NCI-H82 (cell line): ENCODE results near the gene SLC8B1.

ENCODE experiments used
- DNase-seq: peaks from one replicate; lab custom pipeline; 2025; lab: John Stamatoyannopoulos, UW

SLC8B1 gene

DNA sequence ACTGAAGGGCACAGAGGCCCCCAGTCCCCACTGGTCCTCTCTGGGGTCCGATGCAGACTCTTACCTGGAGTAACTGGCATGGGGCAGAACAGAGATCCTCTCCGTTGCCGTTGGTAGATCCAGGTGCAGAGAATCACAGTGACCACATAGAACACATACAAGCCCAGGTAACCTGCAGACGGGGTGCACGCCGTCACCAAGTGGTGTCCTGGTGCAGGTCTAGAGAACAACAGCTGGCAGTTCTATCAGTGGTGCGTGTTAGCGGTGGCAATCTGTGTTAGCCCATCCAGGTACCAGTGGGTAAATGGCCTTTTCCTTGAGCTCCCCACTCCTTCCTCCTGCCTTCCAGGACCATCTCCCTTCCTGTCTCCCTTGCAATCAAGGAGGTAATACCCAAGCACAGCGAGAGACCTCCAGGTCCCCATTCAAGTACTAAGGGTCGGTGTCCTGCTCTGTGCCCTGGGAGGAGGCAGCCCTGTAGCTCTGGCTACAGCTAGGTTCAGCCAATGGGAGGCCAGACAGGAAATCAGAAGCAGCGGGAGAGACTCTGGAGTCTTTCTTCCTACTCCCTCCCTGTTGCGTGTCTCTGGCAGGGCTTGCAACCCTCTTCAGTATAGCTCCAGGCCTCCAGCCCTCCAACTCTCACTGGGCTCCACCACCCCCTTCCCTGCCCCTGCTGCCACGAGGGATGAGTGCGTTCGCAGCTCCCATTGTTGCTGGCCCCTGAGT lies 15.8 kb downstream of the SLC8B1 start:
- no peak for DNase-seq

DNA sequence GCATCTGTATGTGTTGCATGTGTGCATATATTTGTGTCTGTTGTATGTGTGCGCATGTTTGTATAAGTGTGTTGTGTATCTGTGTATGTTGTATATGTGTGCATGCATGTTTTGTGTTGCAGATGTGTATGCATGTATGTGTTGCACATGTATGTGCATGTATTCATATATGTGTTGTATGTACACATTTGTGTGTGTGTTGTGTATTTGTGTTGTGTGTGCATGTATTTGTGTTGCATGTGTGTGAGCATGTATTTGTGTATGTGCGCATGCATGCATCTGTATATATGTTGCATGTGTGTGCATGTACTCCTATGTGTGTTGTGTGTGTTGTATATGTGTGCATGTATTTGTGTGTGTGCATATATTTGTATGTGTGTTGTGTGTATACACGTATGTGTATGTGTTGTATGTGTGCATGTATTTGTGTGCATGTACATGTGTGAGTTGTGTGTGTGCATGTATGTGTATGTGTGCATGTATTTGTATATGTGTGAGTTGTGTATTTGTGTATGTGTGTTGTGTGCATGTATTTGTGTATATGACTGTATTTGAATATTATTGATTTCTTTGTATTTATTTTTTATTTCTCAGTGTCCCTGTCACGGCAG lies 16.8 kb downstream of the SLC8B1 start:
- DNase-seq = no peak

DNA sequence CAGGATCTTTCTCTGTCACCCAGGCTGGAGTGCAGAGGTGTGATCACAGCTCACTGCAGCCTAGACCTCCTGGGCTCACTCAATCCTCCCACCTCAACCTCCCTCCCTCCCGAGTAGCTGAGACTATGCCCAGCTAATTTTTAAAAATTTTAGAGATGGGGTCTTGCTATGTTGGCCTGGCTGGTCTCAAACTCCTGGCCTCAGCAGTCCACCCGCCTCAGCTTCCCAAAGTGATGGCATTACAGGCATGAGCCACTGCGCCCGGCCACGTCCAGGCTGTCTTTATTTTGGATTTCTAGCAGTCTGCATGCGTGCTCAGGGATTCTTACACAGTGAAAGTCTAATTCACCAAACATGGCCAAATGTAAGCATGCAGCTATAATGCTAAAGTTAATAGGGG lies 17.8 kb downstream of the SLC8B1 start:
- DNase-seq = no peak

DNA sequence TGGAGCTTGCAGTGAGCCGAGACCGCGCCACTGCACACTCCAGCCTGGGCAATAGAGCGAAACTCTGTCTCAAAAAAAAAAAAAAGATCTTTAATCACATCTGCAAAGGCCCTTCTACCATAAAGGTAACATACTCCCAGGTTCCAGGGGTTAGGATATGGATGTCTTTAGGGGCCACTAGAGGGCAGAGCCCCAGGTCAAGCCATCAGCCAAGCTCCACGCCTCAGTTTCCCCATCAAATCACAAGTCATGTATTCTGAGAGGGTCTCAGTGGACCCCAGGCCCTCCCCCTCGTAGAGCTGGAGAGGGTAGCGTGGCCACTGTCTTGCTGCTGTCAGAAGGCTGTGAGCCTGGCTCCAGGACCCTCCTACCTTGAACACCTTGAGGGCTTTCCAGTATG lies 18.8 kb downstream of the SLC8B1 start:
- no peak for DNase-seq

DNA sequence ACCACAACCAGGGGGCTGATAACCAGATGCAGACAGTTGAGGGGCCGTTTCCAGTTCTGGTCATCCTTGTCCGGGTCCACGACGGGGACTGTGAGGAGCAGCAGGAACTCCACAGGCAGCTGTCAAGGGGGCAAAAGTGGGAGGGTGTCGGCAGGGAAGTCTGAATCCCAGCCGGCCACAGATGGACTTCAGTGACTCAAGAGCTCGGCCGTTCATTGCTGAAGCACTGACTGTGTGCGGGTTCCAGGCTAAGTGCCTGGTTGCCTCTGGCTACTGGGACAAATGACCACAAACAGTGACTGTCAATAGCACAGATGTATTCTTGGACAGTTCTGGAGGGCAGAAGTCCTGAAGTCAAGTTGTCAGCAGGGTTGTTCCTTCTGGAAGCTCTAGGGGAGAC lies 19.6 kb downstream of the SLC8B1 start:
- no peak for DNase-seq

DNA sequence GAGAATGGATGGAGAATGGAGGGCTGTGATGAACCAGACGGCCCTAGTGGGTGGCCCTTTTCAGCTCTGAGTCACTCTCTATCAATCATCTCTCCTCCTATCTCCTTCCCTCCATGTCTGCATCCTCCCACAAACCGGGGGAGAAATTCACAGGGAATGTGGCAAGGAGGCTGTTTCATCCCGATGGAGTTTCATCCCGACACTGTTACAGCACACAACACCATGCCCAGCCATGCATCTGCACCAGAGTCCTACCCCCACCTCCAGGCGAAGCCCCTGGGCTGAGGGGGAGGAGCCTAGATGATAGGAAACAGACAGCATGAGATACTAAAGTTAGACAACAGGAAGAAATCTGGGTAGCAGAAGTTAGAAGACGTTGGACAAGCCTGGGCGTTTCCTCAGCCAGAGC lies 20.8 kb downstream of the SLC8B1 start:
- DNase-seq = no peak

DNA sequence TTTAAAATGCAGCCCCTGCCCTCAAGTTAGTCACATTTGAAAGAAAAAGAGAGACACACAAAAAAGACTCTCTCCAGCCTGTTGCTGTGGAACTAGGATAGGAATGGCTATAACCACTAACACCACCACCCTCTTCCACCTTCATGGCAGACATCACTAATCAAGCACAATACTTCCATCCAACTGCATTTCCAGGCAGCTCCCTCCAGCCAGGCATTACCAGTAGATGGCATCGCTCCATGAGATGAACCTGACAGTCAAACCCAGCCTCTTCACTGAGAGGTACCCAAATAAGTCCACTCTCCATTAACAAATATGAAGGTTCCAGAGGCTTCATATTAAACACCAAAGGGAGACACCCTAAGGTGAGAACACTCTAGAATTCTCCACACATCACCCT lies 24.4 kb downstream of the SLC8B1 start:
- DNase-seq = peak; percentile 50

DNA sequence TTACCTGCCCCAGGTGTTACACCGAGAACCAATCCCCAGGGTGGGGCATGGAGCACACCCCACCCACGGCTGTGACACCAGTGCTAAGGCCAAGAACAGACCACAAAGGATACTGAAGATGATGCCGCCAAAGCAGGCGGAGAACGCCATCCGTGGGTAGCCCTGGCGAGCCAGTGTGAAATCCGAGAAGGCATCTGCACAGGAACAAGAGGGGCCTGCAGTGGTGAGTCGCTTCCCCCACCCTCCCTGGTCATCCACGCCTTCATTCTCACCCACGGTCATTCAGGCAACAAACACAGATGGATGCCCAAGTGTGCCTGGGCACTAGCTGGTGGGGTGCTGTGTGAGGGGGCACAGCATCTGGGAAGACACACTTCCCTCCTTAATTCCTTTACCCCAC lies 28.5 kb downstream of the SLC8B1 start:
- no peak for DNase-seq

DNA sequence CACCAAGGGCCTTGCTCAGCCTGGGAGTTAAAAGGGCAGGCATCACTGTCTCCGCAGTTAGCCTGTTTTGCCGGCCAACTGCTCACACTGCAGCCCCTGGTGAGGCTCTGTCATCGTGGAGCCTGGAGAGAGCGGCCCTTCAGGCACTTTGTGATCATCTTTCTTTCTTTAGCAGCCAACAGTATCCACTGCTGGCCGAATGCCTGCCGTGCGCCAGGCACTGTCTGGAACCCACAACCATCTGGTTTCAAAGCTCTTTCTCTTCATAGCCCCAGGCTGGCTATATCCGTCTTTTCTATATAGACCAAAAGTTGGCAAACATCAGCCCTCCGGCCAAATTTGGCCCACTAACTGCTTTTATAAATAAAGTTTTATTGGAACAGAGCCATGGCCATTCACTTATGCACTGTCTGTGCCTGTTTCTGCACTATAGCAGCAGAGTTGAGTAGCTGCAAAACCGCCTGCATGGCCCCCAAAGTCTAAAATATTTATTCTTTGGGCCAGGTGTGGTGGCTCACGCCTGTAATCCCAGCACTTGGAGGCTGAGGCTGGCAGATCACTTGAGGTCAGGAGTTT lies 29.5 kb downstream of the SLC8B1 start:
- no peak for DNase-seq

DNA sequence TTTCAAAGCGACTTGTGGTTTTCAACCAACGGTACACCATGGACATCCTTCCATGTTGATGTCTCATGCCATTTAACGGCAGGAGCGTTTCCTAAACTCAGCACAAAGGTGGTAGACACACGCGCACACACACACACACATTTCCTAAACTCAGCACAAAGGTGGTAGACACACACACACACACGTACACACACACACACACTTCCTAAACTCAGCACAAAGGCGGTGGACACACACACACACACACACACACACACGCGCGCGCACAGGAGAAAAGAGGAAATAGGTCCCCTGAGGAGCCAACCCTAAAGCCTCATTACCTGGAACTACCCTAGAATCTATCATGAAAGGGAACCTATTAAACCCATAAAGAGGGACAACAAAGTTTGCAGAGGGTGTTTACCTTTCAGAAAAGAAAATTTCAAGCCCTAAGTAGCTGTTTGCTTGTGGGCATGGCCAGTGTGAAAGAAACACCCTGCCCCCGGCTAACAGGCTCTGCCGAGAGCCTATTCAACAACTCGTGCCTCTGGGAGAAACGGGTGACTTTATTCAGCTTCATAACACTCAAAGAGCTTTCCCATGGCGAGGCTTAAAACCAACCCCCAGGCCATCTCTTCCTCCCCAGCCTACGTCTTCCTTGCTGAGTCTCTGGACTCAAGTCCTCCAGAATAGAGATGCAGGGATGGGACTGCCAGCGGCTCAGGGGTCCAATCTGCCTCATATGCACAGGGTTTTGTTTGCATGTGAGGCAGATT lies 31.8 kb downstream of the SLC8B1 start:
- DNase-seq = no peak

DNA sequence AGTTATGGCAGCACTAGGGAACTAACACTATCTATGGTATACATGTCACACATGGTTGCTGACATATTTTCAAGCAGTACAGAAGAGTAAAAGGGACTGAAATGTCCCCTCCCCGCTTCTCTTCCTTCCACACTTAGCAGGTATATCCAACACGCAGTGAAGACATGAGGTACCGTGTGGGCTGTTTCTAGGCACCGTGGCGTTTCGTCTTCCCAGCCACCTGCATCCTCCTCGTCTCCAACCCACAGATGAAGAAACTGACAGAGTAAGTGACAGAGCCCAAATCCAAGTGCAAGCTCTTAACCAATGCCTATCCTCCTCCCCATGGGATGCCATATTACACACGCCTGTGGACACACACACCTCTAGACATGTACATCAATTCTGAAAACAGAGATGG lies 32.4 kb downstream of the SLC8B1 start:
- no peak for DNase-seq

DNA sequence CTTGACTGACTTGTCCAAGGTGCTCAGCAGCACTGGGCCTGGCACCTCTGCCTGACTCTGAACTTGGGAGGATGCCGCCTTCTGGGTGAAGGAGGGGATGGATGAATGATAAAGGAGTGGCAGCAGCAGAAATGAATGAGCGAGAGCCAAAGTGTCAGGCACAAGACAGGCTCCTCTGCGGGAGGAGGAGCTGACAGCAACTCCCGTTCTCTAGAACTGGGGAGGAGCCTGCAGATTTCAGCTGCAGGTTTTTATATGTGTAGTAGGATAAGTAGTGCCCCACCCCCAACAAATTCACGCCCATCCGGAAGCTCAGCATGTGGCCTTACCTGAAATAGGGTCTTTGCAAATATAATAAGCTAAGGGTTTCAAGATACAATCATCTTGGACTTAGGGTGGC lies 33.1 kb downstream of the SLC8B1 start:
- DNase-seq = no peak

DNA sequence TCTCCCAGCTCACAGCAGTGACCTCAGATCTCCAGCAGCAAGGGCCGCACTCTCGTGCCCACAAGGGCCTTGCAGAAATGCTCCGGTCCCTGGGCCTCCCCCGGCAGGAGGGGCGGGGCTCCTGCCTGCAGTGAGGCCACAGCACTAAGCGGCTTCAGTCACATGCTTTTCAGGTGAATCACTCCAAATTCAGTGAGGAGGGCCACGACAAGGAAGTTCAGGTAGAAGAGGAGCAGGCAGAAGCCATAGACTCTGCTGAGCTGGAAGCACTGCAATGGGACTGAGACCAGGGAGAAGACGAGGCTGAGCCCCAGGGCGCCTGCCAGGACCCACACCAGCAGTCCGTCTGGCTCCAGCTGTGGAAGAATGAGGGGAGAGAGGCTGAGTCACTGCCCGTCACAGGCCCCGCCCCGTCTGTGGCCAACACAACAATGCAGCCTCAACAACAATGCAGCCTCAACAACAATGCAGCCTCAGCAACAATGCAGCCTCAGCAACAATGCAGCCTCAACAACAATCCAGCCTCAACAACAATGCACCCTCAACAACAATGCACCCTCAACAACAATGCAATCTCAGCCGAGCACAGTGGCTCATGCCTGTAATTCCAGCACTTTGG lies 35.2 kb downstream of the SLC8B1 start:
- no peak for DNase-seq

DNA sequence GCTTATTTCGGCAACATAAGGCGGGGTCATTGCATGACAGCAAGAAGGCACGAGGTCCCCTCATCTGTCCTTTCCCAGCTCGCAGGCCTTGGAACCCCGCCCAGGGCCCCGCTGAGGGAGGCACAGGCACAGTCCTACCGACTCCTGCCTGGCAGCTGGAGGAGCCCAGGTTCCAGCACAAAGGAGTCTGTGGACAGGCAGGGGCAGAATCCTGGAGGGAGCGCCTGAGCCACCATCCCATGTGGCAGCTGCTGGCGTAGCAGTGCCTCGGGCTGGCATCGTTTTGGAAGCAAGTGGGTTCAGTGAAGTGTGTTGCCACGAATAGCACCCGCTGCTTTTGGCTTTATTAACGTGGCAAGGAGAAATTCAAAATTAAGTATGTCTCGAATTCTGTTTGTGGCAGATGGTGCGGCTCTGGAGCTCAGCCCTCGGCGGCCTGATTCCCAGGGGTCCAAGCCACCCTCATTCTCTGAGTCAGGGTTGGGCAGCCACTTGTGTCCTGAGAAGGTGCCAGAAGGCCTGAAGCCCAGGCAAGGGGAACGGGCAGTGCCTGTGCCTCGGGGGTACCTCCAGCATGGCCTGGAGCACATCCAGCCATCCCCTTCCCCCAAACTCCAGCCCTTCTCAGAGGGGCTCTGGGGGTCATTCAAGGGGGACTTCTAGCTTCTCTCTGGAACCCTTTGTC lies 35.9 kb downstream of the SLC8B1 start:
- DNase-seq = peak; percentile 47

DNA sequence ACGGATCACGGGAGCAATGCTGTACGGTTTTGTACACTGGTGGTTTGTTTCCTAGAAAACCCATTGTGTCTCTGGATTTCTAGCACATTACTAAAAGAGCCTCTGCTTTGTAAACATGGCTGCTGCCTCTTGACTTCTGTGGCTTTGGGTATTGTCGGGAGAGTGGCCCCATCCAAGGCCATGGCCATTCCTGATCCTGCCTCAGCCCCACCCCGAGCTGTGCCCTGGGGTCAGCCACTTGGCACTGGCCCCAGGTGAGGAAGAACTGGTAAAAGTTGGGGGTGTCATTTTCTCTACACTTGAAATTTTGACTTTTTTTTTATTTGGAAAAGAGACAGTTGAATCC lies 36.5 kb downstream of the SLC8B1 start:
- no peak for DNase-seq

DNA sequence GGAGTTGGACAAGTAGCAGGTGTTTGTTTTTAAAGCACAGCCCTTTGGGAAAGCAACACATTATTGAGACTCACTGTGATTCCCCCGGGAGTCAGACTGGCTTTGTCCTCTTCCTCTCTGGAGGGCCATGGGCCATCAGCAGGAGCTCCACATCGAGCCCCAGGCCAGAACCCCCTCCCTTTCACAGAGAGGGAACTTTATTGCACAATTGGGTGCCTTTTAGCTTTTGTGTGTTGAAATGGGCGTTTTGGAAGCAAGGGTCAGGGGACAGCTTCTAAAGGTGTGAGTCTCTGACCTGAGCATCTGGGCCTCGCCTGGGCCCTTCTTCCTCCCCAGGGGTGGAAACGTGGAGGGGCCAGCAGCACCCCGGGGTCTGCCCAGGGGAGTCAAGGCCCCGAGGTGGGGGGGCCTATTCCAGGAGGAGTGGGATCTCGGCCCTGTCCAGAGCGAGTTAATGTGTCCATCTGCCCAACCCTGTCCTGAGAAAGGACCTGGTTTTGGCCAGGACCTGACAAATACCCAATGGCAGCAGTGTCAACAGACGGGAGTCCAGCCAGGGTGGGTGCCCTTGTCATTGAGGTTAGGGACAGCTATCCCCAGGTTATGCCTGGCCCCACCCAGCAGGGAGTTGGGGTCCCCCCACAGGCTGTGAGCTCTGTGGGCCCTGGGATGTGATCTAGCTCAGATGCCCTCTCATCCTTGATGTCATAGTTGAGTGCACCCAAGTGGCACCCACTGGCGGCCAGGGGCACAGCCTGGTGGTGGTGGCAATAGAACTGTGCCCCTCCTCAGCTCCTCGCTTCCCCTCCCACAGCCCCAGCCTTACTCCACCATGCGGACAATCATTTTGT lies 37.1 kb downstream of the SLC8B1 start:
- DNase-seq = no peak

DNA sequence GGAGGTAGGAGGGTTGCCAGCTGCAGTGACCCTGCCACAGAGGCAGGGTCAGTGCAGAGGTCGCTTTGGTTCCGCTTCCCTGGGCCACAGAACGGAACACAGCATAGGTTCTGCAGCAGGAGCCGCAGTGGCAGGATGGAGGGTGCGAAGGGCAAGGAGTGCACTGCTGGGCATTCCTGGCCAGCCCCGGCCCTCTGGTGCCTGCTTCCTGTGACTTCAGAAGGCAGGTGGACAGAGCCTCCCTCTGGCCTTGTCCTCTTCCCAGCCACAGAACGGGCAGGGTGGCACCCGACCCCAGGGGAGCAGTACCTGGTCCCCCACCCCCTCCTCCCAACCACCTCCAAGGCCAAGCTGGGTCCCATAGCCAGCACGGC lies 37.7 kb downstream of the SLC8B1 start:
- DNase-seq = no peak

DNA sequence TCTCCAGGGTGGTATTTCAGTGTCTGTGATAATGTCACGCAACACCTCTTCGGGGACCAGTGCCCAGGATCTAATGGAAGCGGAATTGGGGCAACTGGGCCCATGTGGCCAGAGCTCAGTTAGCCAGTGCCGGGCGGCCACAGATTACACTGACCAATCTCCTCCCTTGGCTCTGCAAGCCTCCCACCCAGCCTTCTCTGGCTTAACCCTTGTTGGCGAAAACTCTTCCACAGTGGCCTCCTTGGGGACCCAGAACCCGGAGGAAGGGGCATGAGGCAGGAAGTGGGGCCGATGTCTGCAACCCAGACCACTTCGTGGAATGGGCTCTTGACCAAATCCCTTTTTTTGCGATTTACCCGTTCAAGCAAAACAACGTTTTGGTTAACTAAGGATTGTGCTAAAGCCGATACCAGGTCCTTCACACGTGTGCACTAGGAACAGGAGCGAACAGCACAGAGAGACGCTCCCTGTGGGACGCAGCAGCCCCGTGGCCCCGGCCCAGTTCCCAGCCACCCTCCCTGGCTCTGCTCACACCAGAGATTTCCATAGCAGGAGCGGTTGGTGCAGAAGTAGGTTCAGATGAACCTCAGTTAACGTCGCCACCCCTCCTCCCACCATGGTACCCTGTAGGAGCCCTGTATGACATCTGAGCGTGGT lies 38.2 kb downstream of the SLC8B1 start:
- no peak for DNase-seq

DNA sequence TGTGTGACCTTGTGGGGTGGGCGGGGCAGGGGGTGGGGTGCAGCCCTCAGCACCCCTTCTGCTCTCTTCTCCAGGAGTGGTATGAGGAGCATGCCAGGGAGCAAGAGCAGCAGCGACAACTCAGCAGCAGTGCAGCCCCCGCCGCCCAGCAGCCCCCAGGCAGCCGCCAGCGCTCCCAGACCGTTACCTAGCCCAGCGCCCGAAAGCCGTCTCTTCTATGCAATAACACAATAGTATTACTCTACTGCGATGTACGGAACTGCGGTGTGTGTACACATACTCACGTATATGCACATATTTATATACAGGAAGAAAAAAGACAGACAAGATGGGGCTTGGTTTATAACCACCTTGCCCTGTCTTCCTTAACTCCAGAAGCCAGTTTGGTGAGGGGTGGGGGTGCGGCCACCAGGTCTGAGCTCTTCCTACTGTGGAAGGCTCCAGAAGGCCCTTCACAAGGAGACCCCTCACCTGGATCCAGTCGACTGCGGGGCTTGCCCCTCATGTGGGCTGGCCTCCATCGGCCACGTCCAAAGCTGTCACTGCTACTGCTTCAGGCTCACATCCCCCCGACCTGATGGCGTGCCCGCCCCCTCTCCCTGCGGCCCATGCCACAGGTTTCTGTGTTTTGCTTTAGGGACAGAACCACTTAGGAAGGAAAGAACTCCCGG lies 38.9 kb downstream of the SLC8B1 start:
- DNase-seq = no peak

DNA sequence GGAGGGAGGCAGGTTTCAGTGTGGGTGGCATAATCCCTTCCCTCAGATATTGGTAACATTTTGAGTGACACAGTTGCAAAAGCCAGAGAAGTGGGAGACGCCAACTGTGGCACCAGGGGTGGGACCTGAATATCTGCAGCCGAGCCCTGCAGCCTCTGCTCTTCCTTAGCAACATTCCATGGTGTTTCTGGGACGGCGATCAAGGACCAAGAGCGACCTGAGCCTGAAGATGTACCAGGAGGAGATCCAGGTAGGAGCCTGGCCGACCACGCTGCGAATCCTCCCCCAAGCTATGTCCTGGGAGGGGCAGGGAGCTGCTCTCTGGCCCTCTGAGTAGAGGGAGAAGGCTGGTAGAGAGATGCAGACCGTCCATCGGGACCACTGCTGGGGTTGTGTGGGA lies 41.8 kb downstream of the SLC8B1 start:
- no peak for DNase-seq
